Motor neuron (in vitro differentiated cells): ENCODE results near the gene TRABD2B. TPM values are rescaled to one million over a fixed set of nuclear protein-coding genes. Genes with fewer than 3 reads are reported as not detected.
A peak's percentile ranks its signal among the peaks of the same experiment; 100 is the strongest.

Experiments
- ATAC-seq, 8 experiments: fragments of 200-7000 bp; cut with Tn5 transposase; replicated peaks in 6 of 8; 2 replicates each; pipeline ENCODE4 v1.8.0; 2021; ENCODE audit warnings: mild to moderate bottlenecking in 8 of 8, moderate library complexity in 8 of 8
- H3K27ac ChIP-seq, 2 donors: fragments of 250-450 bp; sonication (Bioruptor Pico); 2 replicates each; pipeline ENCODE4 v1.9.0; 2021; ENCODE audit warnings: antibody characterized with exemption in 2 of 2, mild to moderate bottlenecking in 2 of 2, moderate library complexity in 1 of 2
- H3K4me1 ChIP-seq, 2 donors: fragments of 250-450 bp; sonication (Bioruptor Pico); replicated peaks in 1 of 2; 2 replicates each; pipeline ENCODE4 v1.6.1; 2021; ENCODE audit warnings: antibody characterized with exemption in 2 of 2, mild to moderate bottlenecking in 2 of 2, moderate library complexity in 1 of 2
- H3K4me3 ChIP-seq, 5 donors: fragments of 250-450 bp; sonication (Bioruptor Pico); 2 replicates each; pipeline ENCODE4 v1.9.0; 2021; ENCODE audit warnings: antibody characterized with exemption in 5 of 5, mild to moderate bottlenecking in 5 of 5, moderate library complexity in 4 of 5
- WGBS, 10 experiments: fragments of 450-650 bp; shearing (Covaris generic); methylation state at CpG; one replicate each; pipeline ENCODE4 v1.0.0; 2022; 5-methylcytosine and 5-hydroxymethylcytosine counted together
- in situ Hi-C, 9 experiments: fragments of 400-800 bp; cut with MboI; loops; one replicate each; pipeline ENCODE4 v1.15.0; 2021; ENCODE audit warnings: low sequenced_read_pairs in 9 of 9, low pct_unique_long_range_greater_than_20kb in 2 of 9; ENCODE audit not compliant: unreplicated experiment in 9 of 9
- total RNA-seq, 8 experiments: library from RNA; unstranded; fragments of 300-600 nt; gene quantifications; 2 replicates each; pipeline versions ENCODE4 v1.2.3 to v1.2.4, GENCODE V29; 2022

TRABD2B gene
- total RNA-seq, 8 experiments from 2014 or later, result 0.11 to 1.1 (median 0.42) TPM

DNA sequence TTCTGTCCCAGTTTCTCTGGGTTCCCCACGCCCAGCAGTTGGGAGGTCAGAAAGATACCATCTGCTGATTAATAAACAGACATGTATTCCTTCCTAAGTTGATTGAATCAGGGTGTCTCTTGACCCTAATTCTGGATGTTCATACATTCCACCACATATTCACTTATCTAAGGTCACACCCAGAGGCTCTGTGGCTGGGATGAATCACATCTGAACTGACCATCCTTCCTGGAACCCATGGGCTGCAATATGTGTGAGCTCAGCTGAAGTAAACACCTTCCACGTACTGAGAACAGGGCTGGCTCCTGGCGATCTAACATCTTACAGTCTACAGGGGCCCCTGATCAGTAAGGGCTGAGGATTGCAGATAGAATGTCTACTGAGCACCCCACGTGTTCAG, 20.5 kb upstream of the TRABD2B start:
- H3K4me1 ChIP-seq, result peaks cover 4 to 6% of the 10 kb centered on the region in 2 donors
- no peak overlapping the region for H3K27ac ChIP-seq
- peak in 3 of 8 experiments; percentile 16 to 85 (median 84) for ATAC-seq
- H3K4me3 ChIP-seq, result no peak overlapping the region
- in situ Hi-C loops, result no loop called here
- WGBS, 10 experiments, result 13 to 95% (median 71%) methylated on average over 1 to 4 of the region's 4 CpGs; no CpG with 5 or more reads in 3 of the 10 experiments

DNA sequence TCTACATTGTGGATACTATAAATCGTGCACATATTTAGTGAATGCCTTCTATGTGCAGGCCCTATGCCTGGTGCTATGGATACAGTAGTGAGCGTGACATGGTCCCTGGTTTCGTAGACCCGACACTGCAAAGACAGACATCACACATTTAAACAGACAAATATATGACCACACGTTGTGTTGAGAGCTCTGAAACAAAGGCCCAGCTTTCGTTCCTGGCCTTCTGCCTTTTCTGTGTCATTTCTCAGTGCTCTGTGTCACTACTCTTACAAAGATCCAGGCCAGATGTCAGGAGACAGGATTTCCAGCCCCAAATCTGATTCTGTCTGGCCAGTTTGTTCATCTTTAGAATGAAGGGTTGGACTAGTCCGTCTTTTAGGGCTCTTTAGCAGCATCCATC, 19.3 kb upstream of the TRABD2B start:
- ATAC-seq, result no peak
- Histone ChIP-seq H3K4me1 (peaks cover 4 to 6% of the 10 kb centered on the region in 2 donors), H3K27ac (no peak overlapping the region), H3K4me3 (no peak overlapping the region)
- in situ Hi-C loops, result no loop called here
- 38 to 96% (median 80%) methylated on average over 1 to 7 of the region's 7 CpGs; no CpG with 5 or more reads in 1 of the 10 experiments for WGBS, 10 experiments

DNA sequence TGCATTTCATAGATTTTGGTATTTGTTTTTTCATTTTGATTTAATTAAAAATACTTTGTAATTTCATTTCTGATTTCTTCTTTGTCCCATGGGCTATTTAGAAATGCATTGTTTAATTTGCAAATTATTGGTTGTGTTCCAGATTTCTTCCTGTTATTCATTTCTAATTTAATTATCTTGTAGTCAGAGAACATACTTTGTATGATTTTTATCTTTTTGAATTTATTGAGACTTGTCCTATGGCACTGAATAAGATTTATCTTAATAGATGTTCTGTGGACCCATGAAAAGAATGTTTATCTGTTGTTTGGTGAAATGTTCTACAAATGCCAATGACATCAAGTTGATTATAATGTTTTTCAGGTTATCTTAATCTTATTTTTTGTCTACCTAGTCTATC, 16.1 kb upstream of the TRABD2B start:
- in situ Hi-C loops, result no loop called here
- H3K27ac ChIP-seq, result no peak overlapping the region
- H3K4me1 ChIP-seq, result no peaks in the 10 kb centered on the region
- no peak overlapping the region for H3K4me3 ChIP-seq
- ATAC-seq, result no peak

DNA sequence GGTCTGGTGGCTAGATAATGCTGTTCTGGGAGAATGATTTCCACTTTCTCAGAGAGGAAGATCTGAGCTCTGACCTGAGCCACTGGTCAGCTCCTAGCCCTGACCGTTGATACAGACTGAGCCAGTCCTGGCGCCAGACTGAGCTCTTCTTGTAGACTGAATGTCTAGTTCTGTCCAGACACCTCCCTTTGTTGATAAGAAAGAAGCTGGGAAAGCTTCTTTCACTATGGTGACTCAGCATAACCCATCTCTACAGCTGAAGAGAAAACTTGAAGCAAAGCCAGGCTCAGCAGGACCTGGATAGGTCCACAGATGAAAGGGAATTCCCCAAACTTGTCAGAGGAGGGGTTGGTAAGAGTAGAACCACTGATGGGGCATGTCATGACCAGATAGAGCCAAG, 9.9 kb upstream of the TRABD2B start:
- peak in 3 of 8 experiments; percentile 21 to 92 (median 87) for ATAC-seq
- in situ Hi-C loops, result no loop called here
- H3K27ac ChIP-seq, result no peak overlapping the region
- H3K4me3 ChIP-seq, result no peak overlapping the region
- WGBS, 10 experiments, result 17 to 100% (median 84%) methylated on average over 1 to 2 of the region's 2 CpGs; no CpG with 5 or more reads in 4 of the 10 experiments
- H3K4me1 ChIP-seq, result no peaks in the 10 kb centered on the region

DNA sequence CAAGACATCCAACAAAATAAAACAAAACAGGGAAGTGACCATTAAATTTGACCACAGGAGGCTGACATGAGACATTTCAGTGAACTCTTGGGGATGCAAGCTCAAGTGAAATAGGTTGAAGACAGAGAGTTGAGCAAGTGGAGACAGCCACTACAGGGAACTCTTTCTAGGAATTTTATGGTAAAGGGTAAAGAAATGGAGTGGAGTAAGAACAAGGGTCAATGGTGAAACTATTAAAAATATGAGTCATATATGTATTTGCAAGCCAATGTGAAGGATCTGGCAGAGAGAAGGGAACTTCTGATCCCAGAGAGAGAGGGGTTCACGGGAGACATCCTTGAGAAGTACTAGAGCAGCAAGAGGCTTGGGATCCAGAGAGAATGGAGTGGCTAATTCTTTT, 9.1 kb upstream of the TRABD2B start:
- WGBS, 10 experiments, result 80 to 100% (median 95%) methylated on average over 1 of the region's 1 CpG; no CpG with 5 or more reads in 4 of the 10 experiments
- in situ Hi-C loops, result no loop called here
- Histone ChIP-seq H3K27ac (no peak overlapping the region), H3K4me3 (no peak overlapping the region), H3K4me1 (no peaks in the 10 kb centered on the region)
- ATAC-seq, result no peak

DNA sequence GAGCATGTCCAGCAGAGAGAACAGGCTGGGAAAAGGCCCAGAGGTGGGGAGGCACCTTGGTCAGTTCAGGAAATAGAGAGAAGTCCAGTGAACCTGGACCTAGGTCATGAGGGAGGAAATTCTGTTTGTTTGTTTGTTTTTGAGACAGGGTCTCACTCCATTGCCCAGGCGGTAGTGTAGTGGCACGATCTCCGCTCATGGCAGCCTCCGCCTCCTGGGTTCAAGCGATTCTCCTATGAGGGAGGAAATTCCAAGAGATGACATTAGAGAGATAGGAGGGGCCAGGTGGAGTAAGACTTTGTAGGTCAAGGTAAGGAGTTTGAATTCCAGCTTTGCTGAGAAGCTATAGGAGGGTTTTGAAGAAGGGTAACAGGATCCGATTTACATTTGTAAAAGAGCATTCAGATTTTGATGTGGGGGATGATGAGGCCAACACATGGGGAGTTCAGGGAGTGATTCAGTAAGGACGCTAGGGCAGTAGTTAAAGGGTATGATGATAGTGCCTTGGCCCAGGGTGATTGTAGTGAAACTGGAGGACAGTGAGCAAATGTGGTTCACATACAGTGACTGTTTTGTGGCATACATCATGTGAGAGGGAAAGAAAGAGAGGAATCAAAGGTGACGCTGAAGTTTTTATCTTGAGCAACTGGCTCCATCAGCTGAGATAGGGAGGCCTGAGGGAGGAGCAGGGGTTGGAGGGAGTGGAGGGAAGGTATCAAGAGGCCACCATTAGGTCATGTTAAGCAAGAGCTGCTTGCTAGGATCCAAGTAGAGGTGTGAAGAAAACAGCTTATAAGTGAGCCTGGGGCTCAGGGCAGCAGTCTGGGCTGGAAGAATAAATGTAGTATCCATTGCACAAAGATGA, 8.3 kb upstream of the TRABD2B start:
- no peak for ATAC-seq
- in situ Hi-C loops, result no loop called here
- Histone ChIP-seq H3K4me1 (no peaks in the 10 kb centered on the region), H3K27ac (no peak overlapping the region), H3K4me3 (no peak overlapping the region)
- 47 to 100% (median 67%) methylated on average over 1 to 8 of the region's 8 CpGs; no CpG with 5 or more reads in 1 of the 10 experiments for WGBS, 10 experiments

DNA sequence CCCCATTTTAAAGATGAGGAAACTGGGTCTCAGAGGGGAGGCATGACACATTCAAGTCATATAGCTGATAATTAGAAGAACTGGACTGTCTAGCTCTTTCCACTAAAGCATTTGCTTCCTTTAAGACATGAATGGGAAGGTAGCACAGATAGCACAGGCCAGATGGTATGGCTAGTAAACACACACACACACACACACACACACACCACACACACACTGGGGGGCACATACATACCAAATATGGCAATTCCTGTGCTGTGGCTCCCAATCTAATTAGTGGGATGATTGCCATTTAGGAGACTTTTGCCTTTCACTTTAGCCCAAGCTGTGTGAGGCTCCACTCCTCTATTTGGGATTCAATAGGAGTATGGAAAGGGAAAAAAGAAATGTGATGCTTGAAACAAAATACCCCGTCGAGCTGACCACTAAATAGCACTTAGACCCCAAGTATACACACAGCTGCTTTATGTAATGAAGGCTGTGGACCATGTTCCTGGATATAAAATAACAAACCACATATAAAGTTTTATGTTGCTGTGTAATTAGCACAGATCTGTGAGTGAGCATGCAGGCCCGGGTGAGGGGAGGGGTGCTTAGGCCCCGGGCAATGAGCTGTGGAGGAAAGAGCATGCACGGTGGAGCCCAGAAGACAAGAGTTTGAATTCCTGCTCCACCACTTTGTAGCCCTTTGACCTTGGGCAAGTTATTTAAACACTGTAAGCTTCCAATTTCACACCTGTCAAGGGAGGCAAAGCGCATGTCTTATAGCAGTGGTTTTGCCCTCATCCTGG, 6.8 kb upstream of the TRABD2B start:
- no peak overlapping the region for H3K4me3 ChIP-seq
- WGBS, 10 experiments, result 31 to 100% (median 52%) methylated on average over 1 to 6 of the region's 6 CpGs; no CpG with 5 or more reads in 3 of the 10 experiments
- in situ Hi-C loops, result no loop called here
- H3K27ac ChIP-seq, result no peak overlapping the region
- no peaks in the 10 kb centered on the region for H3K4me1 ChIP-seq
- ATAC-seq, result peak in 3 of 8 experiments; percentile 28 to 85 (median 34)

DNA sequence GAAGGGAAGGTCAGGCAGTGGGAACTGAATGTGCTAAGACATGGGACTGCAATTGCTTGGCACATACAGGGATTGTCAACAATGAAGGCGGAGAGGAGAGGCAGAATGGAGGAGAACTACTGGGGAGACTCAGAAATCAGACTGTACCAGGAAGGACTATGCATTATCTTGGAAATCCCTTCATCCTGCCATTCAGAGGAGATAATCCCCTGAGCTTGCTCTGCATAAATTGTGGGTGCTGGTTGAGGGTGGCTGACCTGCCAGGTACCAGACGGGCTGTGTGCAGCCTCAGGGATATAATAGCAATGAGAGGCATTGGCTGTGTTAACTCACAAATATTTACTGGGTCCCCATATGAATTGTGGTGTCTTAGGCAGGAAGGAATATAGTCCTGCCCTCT, 5.0 kb upstream of the TRABD2B start:
- no peak for ATAC-seq
- H3K27ac ChIP-seq, result no peak overlapping the region
- 80 to 100% (median 98%) methylated on average over 1 to 2 of the region's 2 CpGs; no CpG with 5 or more reads in 4 of the 10 experiments for WGBS, 10 experiments

DNA sequence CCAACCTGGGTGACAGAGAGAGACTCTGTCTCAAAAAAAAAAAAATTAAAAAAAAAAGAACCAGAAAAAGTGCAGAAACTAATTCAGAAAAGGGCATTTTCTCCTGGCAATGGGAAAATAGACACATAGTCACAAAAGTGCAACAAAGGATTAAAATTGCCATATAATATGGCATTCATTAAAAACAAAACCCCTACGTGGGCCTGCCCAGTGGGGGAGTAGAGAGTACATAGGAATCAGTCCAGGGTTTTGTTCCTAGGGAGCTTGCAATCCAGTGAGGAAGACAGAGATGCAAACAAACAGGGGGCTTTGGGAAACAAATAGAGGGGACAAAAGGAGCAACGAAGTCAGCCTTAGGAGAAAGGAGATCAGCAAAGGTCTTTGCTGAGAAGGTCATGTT, 4.5 kb upstream of the TRABD2B start:
- 0 to 39% (median 14%) methylated on average over 1 to 2 of the region's 2 CpGs for WGBS, 10 experiments
- Histone ChIP-seq H3K4me1 (peaks cover 0 to 2% of the 10 kb centered on the region in 2 donors), H3K4me3 (no peak overlapping the region), H3K27ac (no peak overlapping the region)
- no peak for ATAC-seq
- in situ Hi-C loops, result no loop called here

More for the DNA sequence above, 5.0 kb upstream of the TRABD2B start:
- no peak overlapping the region for H3K4me3 ChIP-seq
- in situ Hi-C loops, result no loop called here
- H3K4me1 ChIP-seq, result peaks cover 0 to 2% of the 10 kb centered on the region in 2 donors

DNA sequence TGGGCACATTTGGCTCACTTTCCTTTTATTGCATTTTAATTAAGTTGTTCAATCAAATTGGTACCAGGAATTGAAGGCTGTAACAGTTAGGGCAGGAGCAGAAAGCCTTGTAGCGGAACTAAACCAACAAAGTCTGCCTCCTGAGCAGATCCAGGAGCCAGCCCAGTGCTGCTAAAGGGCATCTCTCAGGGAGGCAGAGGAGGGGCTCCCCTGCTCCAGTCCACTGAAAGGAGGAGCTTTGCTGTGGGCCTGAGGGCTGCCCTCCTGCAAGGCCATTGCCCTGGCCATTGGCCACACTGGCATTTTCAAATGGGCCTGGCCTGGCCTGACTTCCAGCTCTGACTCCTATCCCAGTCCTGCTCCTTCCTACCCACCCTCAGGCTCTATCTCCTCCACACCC, 3.7 kb upstream of the TRABD2B start:
- no peak for ATAC-seq
- H3K4me3 ChIP-seq, result no peak overlapping the region
- no peak overlapping the region for H3K27ac ChIP-seq
- whole genome bisulfite sequencing, 10 experiments, result 83 to 100% (median 89%) methylated on average over 1 of the region's 1 CpG; no CpG with 5 or more reads in 5 of the 10 experiments
- in situ Hi-C loops, result no loop called here
- H3K4me1 ChIP-seq, result peaks cover 0 to 4% of the 10 kb centered on the region in 2 donors

DNA sequence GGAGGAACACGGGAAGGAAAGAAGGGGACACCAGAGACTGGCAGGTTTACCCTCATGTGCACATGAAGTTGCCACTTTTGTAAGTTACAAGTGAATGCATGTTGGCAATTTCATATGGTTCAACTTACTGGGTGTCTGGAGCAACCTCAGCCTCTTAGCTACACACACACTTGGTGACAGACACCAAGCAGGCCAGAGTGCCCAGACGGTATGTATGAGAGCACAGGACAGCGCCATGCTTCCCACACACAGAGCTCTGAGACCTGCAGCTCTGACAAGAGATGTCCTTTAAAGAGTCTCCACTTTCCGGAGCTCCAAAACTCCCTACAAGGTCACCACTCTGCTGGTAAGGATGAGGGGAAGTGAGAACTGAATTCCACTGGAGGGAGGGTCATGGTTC, 1.9 kb upstream of the TRABD2B start:
- no peak for ATAC-seq
- H3K27ac ChIP-seq, result no peak overlapping the region
- WGBS, 10 experiments, result 70 to 100% (median 94%) methylated on average over 2 to 4 of the region's 4 CpGs; no CpG with 5 or more reads in 4 of the 10 experiments
- peaks cover 0 to 6% of the 10 kb centered on the region in 2 donors for H3K4me1 ChIP-seq
- no peak overlapping the region for H3K4me3 ChIP-seq
- in situ Hi-C loops, result loop anchor here in 2 of 9 experiments (10.0 to 25.0 kb wide), 2 partner anchors 66 to 812 kb away; partner anchors contain the start of gene PDZK1IP1 (in 1 of the 2)

DNA sequence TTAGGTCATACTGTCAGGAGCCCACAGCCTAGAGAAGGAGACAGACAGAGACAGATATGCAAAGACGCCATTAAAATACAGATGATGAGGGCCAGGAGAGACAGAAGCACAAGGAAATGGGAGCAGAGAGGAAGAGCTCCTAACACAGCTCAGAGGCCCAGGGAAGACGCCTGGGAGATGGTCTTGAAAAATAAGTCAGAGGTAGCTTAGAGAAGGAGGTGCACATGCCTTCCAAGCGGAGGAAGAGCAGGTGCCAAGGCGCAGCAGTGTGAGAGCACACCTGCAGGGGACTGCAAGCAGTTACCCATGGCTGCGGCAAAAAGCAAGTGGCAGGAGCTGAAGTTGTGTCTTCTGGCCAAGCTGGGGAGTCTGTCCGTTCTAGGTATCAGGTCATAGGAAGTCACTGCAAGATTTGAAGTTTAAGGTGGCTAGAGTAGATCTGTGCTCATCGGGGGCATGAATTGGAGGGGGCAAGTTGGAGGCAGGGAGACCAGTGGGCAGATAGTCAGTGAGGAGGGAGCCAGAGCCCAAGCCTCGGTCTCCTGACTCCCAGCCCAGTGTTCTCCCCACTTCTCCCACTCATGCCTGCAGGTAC, 1.3 kb upstream of the TRABD2B start:
- Histone ChIP-seq H3K27ac (no peak overlapping the region), H3K4me1 (peaks cover 0 to 6% of the 10 kb centered on the region in 2 donors), H3K4me3 (no peak overlapping the region)
- in situ Hi-C loops, result loop anchor here in 2 of 9 experiments (10.0 to 25.0 kb wide), 2 partner anchors 66 to 811 kb away; partner anchors contain the start of gene PDZK1IP1 (in 1 of the 2)
- 44 to 100% (median 83%) methylated on average over 1 to 8 of the region's 8 CpGs for WGBS, 10 experiments
- ATAC-seq, result no peak
